K562 (cell line): Measurements from ENCODE around the gene LTA. TPM values are rescaled to one million over a fixed set of nuclear protein-coding genes. Genes with fewer than 3 reads are reported as not detected.

Experiments
- ARID1B ChIP-seq: fragments of 450-650 bp; IDR thresholded peaks from 2 replicates; pipeline ENCODE4 v1.6.1; 2016; ENCODE audit warnings: antibody characterized with exemption, mild to moderate bottlenecking, inconsistent platforms
- BHLHE40 ChIP-seq: IDR thresholded peaks from 2 replicates; pipeline ENCODE4 v1.6.1; 2011; ENCODE audit warnings: low read length, improper control_type of control experiment
- FOXM1 ChIP-seq, 2 experiments: fragments of 450-650 bp in 1 of 2; sonication (generic) in 1 of 2; formaldehyde crosslinking in 1 of 2; IDR thresholded peaks; 2 replicates each; pipeline versions ENCODE4 v1.6.1 to v1.9.0; 2017 to 2022; ENCODE audit warnings: low read depth in 2 of 2, mild to moderate bottlenecking in 2 of 2, missing genetic modification reagents in 1 of 2, moderate library complexity in 1 of 2
- KDM4B ChIP-seq, 2 experiments: fragments of 450-650 bp in 1 of 2; sonication (generic) in 1 of 2; IDR thresholded peaks; 2 replicates each; pipeline ENCODE4 v1.6.1; 2016 to 2017; ENCODE audit warnings: borderline replicate concordance in 2 of 2, antibody characterized with exemption in 1 of 2, low read depth in 1 of 2, mild to moderate bottlenecking in 1 of 2
- MTA2 ChIP-seq: fragments of 450-650 bp; IDR thresholded peaks from 2 replicates; pipeline ENCODE4 v1.6.1; 2016; ENCODE audit warnings: low read depth
- POLR2G ChIP-seq: fragments of 200-400 bp; formaldehyde crosslinking; IDR thresholded peaks from 2 replicates; pipeline ENCODE4 v1.6.1; 2017; ENCODE audit warnings: low read depth, mild to moderate bottlenecking, antibody characterized with exemption, low read length, moderate library complexity
- PRMT5 ChIP-seq: sonication (generic); formaldehyde crosslinking; IDR thresholded peaks from 2 replicates; pipeline ENCODE4 v1.5.0; 2020; ENCODE audit warnings: missing genetic modification reagents
- SIN3A ChIP-seq, 2 experiments: fragments of 150-350 bp in 1 of 2; IDR thresholded peaks; 2 replicates each; pipeline ENCODE4 v1.6.1; 2011 to 2016; ENCODE audit warnings: borderline replicate concordance in 2 of 2, low read depth in 2 of 2, low read length in 2 of 2, mild to moderate bottlenecking in 2 of 2, moderate library complexity in 2 of 2; ENCODE audit not compliant: control insufficient read depth in 1 of 2
- SRSF3 ChIP-seq: fragments of 200-400 bp; formaldehyde crosslinking; IDR thresholded peaks from 2 replicates; pipeline ENCODE4 v1.6.1; 2016; ENCODE audit warnings: mild to moderate bottlenecking, low read length, moderate library complexity; ENCODE audit not compliant: insufficient read depth
- TEAD4 ChIP-seq, 2 experiments: sonication (generic) in 1 of 2; formaldehyde crosslinking in 1 of 2; IDR thresholded peaks; 2 replicates each; pipeline versions ENCODE4 v1.6.1 to v1.8.0; 2012 to 2022; ENCODE audit warnings: borderline replicate concordance in 1 of 2, inconsistent platforms in 1 of 2, low read length in 1 of 2, mild to moderate bottlenecking in 1 of 2, missing genetic modification reagents in 1 of 2
- TGIF2 ChIP-seq: sonication (generic); formaldehyde crosslinking; IDR thresholded peaks from 2 replicates; pipeline ENCODE4 v1.8.1; 2022; ENCODE audit warnings: mild to moderate bottlenecking, missing genetic modification reagents, moderate library complexity
- ZNF24 ChIP-seq: fragments of 450-650 bp; IDR thresholded peaks from 2 replicates; pipeline ENCODE4 v1.6.1; 2016
- ZNF263 ChIP-seq: sonication (generic); formaldehyde crosslinking; IDR thresholded peaks from 2 replicates; pipeline ENCODE4 v1.8.0; 2022; ENCODE audit warnings: mild to moderate bottlenecking, missing genetic modification reagents, borderline replicate concordance
- polyA plus RNA-seq, 8 experiments: library from polyadenylated mRNA; depleted of rRNA in 4 of 8; stranded (reverse) in 5 of 8; unstranded in 3 of 8; fragments of >200 nt; fragmentation: Nextera tagmentation in 2 of 8; fragmentation: Illumina TruSeq in 1 of 8; extraction: Ambion mirVana in 2 of 8; extraction: Trizol in 1 of 8; gene quantifications; 2 replicates each; pipeline versions ENCODE4 v1.2.1 to v1.2.3, GENCODE V29; 2011 to 2014; ENCODE audit warnings: inconsistent platforms in 1 of 8, missing spikeins in 1 of 8
- total RNA-seq, 7 experiments: library from RNA; depleted of rRNA in 6 of 7; stranded (reverse); fragments of >200 nt in 6 of 7; fragmentation: Illumina TruSeq in 2 of 7; extraction: Trizol in 2 of 7; gene quantifications; 2 replicates each; pipeline versions ENCODE4 v1.2.1 to v1.2.3, GENCODE V29; 2011 to 2021; ENCODE audit warnings: low replicate concordance in 1 of 7
- TF ChIP-seq, protein P1 (sequence below): IDR thresholded peaks from 2 replicates; pipeline ENCODE4 v1.6.1; 2011; ENCODE audit not compliant: insufficient read length; ENCODE audit errors: extremely low read depth
- TF ChIP-seq, protein P2 (sequence below): sonication (generic); formaldehyde crosslinking; IDR thresholded peaks from 2 replicates; pipeline ENCODE4 v1.8.0; 2023; ENCODE audit warnings: mild to moderate bottlenecking, missing genetic modification reagents
- TF ChIP-seq, protein P3 (sequence below), 2 experiments: fragments of 450-650 bp in 1 of 2; IDR thresholded peaks; 2 replicates each; pipeline ENCODE4 v1.6.1; 2011 to 2017; ENCODE audit warnings: low read depth in 2 of 2, antibody characterized with exemption in 1 of 2, borderline replicate concordance in 1 of 2, low read length in 1 of 2, mild to moderate bottlenecking in 1 of 2, mixed read lengths in 1 of 2; ENCODE audit not compliant: control insufficient read depth in 1 of 2
- TF ChIP-seq, protein P4 (sequence below): fragments of 450-650 bp; IDR thresholded peaks from 2 replicates; pipeline ENCODE4 v1.7.1; 2018; ENCODE audit warnings: mild to moderate bottlenecking, low read depth; ENCODE audit not compliant: partially characterized antibody

LTA gene
- total and polyA plus RNA-seq, 9 of the 15 experiments (the other 6 are each of a cell fraction or from before 2014, with no cell fraction given), result 0.80 TPM; not detected in 8

DNA sequence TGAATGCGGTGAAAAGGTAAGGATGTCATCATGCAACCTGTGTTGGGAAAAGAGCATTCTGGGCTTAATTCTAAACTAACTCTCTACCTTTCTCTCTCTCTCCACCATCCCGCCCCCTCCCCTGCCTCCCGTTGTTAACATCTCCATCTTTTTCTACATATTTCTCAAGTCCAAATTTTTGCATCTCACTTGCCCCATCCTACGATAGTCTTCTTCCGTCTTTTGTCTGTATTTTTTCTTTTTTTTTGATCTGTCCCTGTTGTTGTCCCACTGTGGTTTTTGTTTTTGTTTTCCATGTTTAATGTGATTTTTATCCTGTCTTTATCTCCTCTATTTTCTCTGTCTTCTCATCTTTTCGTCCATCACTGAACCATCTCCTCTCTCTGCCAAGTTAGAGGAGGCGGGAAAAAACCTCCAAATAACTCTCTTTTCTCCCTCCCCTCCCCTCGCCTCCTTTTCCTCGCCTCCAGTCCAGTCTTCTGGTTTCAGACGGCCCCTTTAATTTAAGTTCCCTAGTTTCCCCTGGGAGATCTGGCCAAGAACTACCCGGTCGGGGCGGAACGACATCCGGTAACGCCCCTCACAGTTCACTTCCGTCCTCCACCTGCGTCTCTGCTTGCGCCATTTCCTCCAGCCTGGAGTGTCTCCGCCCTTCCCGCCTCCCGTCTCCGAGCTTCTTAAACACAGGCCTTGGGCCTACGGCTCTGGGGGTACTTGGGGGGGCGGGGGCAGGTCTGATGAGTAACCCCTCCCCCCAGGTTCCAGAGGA lies 24.9 kb upstream of the LTA start, which contains the start of gene NFKBIL1 (continued):
- TF ChIP-seq, protein P1, sequence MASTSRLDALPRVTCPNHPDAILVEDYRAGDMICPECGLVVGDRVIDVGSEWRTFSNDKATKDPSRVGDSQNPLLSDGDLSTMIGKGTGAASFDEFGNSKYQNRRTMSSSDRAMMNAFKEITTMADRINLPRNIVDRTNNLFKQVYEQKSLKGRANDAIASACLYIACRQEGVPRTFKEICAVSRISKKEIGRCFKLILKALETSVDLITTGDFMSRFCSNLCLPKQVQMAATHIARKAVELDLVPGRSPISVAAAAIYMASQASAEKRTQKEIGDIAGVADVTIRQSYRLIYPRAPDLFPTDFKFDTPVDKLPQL, result no peak
- TF ChIP-seq FOXM1 (IDR thresholded peaks at IDR 0.05; ENCODE audit: low read depth), result peak; percentile 68; the same call in 1 of the 2 replicates
- TF ChIP-seq FOXM1 (CRISPR knock-in tag; IDR thresholded peaks at IDR 0.05; ENCODE audit: low read depth), result no peak; the same call in 1 of the 2 replicates
- TF ChIP-seq, protein P2, sequence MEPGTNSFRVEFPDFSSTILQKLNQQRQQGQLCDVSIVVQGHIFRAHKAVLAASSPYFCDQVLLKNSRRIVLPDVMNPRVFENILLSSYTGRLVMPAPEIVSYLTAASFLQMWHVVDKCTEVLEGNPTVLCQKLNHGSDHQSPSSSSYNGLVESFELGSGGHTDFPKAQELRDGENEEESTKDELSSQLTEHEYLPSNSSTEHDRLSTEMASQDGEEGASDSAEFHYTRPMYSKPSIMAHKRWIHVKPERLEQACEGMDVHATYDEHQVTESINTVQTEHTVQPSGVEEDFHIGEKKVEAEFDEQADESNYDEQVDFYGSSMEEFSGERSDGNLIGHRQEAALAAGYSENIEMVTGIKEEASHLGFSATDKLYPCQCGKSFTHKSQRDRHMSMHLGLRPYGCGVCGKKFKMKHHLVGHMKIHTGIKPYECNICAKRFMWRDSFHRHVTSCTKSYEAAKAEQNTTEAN (CRISPR knock-in tag), result 0 out of 2 replicates have a peak, but pooled peaks have one; percentile 21
- TF ChIP-seq ZNF24, result peak; percentile 29; the same call in 1 of the 2 replicates
- peak in 1 of 2 experiments; percentile 34; a peak in 1 of 4 replicates for TF ChIP-seq SIN3A (IDR thresholded peaks at IDR 0.05; ENCODE audit: borderline replicate concordance in 2 of 2, control insufficient read depth in 1 of 2, low read depth in 2 of 2, low read length in 2 of 2)
- TF ChIP-seq BHLHE40, result no peak; the same call in 1 of the 2 replicates
- peak; percentile 54; the same call in 1 of the 2 replicates for TF ChIP-seq TEAD4 (IDR thresholded peaks at IDR 0.05; ENCODE audit: low read length)
- no peak for TF ChIP-seq TEAD4 (CRISPR knock-in tag; IDR thresholded peaks at IDR 0.05; ENCODE audit: borderline replicate concordance)
- TF ChIP-seq PRMT5 (CRISPR knock-in tag), result no peak
- peak; percentile 31 for TF ChIP-seq MTA2
- TF ChIP-seq ZNF263 (CRISPR knock-in tag), result no peak
- no peak for TF ChIP-seq SRSF3
- TF ChIP-seq, protein P3, sequence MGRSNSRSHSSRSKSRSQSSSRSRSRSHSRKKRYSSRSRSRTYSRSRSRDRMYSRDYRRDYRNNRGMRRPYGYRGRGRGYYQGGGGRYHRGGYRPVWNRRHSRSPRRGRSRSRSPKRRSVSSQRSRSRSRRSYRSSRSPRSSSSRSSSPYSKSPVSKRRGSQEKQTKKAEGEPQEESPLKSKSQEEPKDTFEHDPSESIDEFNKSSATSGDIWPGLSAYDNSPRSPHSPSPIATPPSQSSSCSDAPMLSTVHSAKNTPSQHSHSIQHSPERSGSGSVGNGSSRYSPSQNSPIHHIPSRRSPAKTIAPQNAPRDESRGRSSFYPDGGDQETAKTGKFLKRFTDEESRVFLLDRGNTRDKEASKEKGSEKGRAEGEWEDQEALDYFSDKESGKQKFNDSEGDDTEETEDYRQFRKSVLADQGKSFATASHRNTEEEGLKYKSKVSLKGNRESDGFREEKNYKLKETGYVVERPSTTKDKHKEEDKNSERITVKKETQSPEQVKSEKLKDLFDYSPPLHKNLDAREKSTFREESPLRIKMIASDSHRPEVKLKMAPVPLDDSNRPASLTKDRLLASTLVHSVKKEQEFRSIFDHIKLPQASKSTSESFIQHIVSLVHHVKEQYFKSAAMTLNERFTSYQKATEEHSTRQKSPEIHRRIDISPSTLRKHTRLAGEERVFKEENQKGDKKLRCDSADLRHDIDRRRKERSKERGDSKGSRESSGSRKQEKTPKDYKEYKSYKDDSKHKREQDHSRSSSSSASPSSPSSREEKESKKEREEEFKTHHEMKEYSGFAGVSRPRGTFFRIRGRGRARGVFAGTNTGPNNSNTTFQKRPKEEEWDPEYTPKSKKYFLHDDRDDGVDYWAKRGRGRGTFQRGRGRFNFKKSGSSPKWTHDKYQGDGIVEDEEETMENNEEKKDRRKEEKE (IDR thresholded peaks at IDR 0.05; ENCODE audit: borderline replicate concordance in 1 of 2, control insufficient read depth in 1 of 2, low read depth in 2 of 2, low read length in 1 of 2), result peak; percentile 40 to 95; a peak in 2 of 4 replicates
- TF ChIP-seq ARID1B, result peak; percentile 21
- peak in 1 of 2 experiments; percentile 99; a peak in 2 of 4 replicates for TF ChIP-seq KDM4B (IDR thresholded peaks at IDR 0.05; ENCODE audit: borderline replicate concordance in 2 of 2, low read depth in 1 of 2)
- no peak for TF ChIP-seq TGIF2
- TF ChIP-seq, protein P4, sequence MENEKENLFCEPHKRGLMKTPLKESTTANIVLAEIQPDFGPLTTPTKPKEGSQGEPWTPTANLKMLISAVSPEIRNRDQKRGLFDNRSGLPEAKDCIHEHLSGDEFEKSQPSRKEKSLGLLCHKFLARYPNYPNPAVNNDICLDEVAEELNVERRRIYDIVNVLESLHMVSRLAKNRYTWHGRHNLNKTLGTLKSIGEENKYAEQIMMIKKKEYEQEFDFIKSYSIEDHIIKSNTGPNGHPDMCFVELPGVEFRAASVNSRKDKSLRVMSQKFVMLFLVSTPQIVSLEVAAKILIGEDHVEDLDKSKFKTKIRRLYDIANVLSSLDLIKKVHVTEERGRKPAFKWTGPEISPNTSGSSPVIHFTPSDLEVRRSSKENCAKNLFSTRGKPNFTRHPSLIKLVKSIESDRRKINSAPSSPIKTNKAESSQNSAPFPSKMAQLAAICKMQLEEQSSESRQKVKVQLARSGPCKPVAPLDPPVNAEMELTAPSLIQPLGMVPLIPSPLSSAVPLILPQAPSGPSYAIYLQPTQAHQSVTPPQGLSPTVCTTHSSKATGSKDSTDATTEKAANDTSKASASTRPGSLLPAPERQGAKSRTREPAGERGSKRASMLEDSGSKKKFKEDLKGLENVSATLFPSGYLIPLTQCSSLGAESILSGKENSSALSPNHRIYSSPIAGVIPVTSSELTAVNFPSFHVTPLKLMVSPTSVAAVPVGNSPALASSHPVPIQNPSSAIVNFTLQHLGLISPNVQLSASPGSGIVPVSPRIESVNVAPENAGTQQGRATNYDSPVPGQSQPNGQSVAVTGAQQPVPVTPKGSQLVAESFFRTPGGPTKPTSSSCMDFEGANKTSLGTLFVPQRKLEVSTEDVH, result peak; percentile 97
- TF ChIP-seq POLR2G, result peak; percentile 72
